Upper lobe of left lung (tissue), 6 donors: Measurements from ENCODE around the gene KCNJ15. TPM values are rescaled to one million over a fixed set of nuclear protein-coding genes. Genes with fewer than 3 reads are reported as not detected.
"Not testable (repeated sequence)": the region's sequence is repeated elsewhere in the genome, so short reads cannot be mapped to it uniquely, and the experiment has no call there.

Experiments
- ATAC-seq, 2 donors: fragments of 200-7000 bp; cut with Tn5 transposase; one replicate each; pipeline ENCODE4 v1.9.1; 2022; ENCODE audit warnings: mild to moderate bottlenecking in 2 of 2, moderate library complexity in 2 of 2; ENCODE audit not compliant: low FRiP score in 2 of 2
- DNase-seq, 2 donors: peaks; one replicate each; pipeline ENCODE4 v3.0.0-alpha.2; 2019 to 2020
- H3K27ac ChIP-seq, 4 donors: fragments of 200-600 bp; sonication (generic); one replicate each; pipeline ENCODE4 v1.5.1; 2016 to 2019
- H3K27me3 ChIP-seq, 4 donors: fragments of 200-600 bp; sonication (generic); one replicate each; pipeline ENCODE4 v1.5.1; 2017 to 2019
- H3K36me3 ChIP-seq, 4 donors: fragments of 200-600 bp; sonication (generic); one replicate each; pipeline ENCODE4 v1.5.1; 2016 to 2019
- H3K4me1 ChIP-seq, 4 donors: fragments of 200-600 bp; sonication (generic); one replicate each; pipeline ENCODE4 v1.5.1; 2018 to 2019
- H3K4me3 ChIP-seq, 4 donors: fragments of 200-600 bp; sonication (generic); one replicate each; pipeline ENCODE4 v1.5.1; 2017 to 2019; ENCODE audit warnings: mild to moderate bottlenecking in 2 of 4, moderate library complexity in 1 of 4
- H3K9me3 ChIP-seq, 4 donors: fragments of 200-600 bp; sonication (generic); one replicate each; pipeline ENCODE4 v1.5.1; 2018 to 2019
- CTCF ChIP-seq, 6 experiments: fragments of 450-650 bp in 4 of 6; fragments of 200-600 bp in 2 of 6; sonication (generic) in 2 of 6; IDR thresholded peaks; one replicate each; pipeline ENCODE4 v1.5.1; 2016 to 2019; ENCODE audit warnings: antibody characterized with exemption in 6 of 6
- EP300 ChIP-seq, 4 donors: sonication (generic); formaldehyde crosslinking; IDR thresholded peaks; one replicate each; pipeline ENCODE4 v1.5.1; 2017; ENCODE audit warnings: antibody characterized with exemption in 4 of 4, control low read depth in 2 of 4
- POLR2A ChIP-seq, 4 donors: fragments of 450-650 bp; IDR thresholded peaks; one replicate each; pipeline ENCODE4 v1.5.1; 2016 to 2017; ENCODE audit warnings: antibody characterized with exemption in 4 of 4, mild to moderate bottlenecking in 2 of 4
- POLR2AphosphoS5 ChIP-seq, 2 donors: sonication (generic); formaldehyde crosslinking; IDR thresholded peaks; one replicate each; pipeline ENCODE4 v1.5.1; 2017; ENCODE audit warnings: antibody characterized with exemption in 2 of 2
- WGBS, 2 donors: methylation state at CpG; one replicate each; pipeline ENCODE4 v1.1.5; 2017 to 2018; 5-methylcytosine and 5-hydroxymethylcytosine counted together
- total RNA-seq, 6 donors: library from RNA; depleted of rRNA in 4 of 6; stranded (reverse); fragments of >200 nt in 4 of 6; gene quantifications; one replicate each; pipeline versions ENCODE4 v1.1.0 to v1.2.1, GENCODE V29; 2016 to 2021
- donor health status: DM: no; HTN: no; CAD: no; lungs with moderate emphysema.
- donor health status: DM: no; HTN: yes; CAD: no; lungs with severe emphysema.

The KCNJ15 gene
- total RNA-seq, 6 donors from 2014 or later = 17.9 to 93.0 (median 48.6) TPM

DNA sequence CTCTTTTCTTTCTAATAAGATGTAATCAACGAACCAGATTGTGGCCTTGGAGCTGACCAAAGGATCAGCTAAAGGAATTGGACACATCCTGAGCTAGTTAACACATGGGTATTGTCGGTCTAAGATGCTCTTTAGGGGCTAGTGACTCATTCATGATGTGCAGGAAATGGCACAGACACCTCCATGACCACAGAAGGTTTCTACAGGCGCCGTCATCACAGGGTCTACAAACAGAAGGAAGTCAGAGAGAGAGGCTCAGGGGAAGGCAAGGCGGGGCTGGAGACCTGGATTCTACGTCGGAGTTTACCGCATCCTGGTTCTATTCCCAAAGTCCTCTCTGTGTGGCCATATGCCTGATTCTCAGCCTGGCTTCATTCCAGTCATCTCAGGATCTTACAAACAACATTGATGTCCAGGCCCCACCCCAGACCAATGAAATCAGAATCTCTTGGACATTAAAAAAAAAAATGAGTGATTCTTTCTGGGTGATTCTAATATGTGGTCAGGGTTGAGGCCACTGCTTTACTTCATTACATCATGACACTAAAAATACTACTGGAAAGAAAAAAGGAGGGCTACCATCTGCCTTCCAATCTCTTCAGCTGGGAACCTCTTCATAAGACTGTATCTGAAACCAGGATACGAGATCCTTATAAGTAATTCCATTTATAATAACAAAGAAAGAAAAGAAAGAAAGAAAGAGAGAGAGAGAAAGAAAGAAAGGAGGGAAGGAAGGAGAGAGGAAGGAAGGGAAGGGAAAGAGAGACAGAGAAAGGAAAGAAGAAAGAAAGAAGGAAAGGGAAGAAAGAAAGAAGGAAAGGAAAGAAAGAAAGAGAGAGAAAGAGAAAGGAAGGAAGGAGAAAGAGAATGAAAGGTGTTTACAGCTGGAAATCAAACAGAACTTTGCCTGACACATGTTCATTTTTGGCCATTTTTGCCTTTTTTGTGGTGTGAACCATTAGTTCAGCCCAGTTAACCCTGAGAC, 11.6 kb upstream of the KCNJ15 start:
- Histone ChIP-seq H3K36me3 (no peaks in the 10 kb centered on the region), H3K27ac (peak overlapping the region in 2 of 4 donors; percentile 5 to 40), H3K4me1 (peaks cover 2 to 31% (median 11%) of the 10 kb centered on the region in 4 donors), H3K27me3 (no peaks in the 10 kb centered on the region), H3K9me3 (no peaks in the 10 kb centered on the region), H3K4me3 (no peak overlapping the region)
- TF ChIP-seq POLR2A (IDR thresholded peaks at IDR 0.05) = no peak
- peak in 1 of 2 donors; percentile 25 for TF ChIP-seq POLR2AphosphoS5 (IDR thresholded peaks at IDR 0.05)
- no peak for TF ChIP-seq CTCF (IDR thresholded peaks at IDR 0.05)
- TF ChIP-seq EP300 (IDR thresholded peaks at IDR 0.05) = no peak
- ATAC-seq (peak in 1 of 2 donors; percentile 92), DNase-seq (peak in 1 of 2 donors; percentile 64)
- 77 to 88% methylated on average over 8 to 9 of the region's 9 CpGs for WGBS, 2 donors

- TF ChIP-seq POLR2A (IDR thresholded peaks at IDR 0.05) (no peak), CTCF (IDR thresholded peaks at IDR 0.05) (no peak), EP300 (IDR thresholded peaks at IDR 0.05) (no peak), POLR2AphosphoS5 (IDR thresholded peaks at IDR 0.05) (no peak)
- H3K4me1 ChIP-seq = peaks cover 2 to 23% (median 8%) of the 10 kb centered on the region in 4 donors
- H3K27ac ChIP-seq = no peak overlapping the region
- H3K36me3 ChIP-seq = no peaks in the 10 kb centered on the region
- no peaks in the 10 kb centered on the region for H3K9me3 ChIP-seq
- no peak for DNase-seq
- no peak overlapping the region for H3K4me3 ChIP-seq
- H3K27me3 ChIP-seq = no peaks in the 10 kb centered on the region
- no peak for ATAC-seq
These were observed 10.3 kb upstream of the KCNJ15 start for GRCh38 chr21:38246511-38246910.

DNA sequence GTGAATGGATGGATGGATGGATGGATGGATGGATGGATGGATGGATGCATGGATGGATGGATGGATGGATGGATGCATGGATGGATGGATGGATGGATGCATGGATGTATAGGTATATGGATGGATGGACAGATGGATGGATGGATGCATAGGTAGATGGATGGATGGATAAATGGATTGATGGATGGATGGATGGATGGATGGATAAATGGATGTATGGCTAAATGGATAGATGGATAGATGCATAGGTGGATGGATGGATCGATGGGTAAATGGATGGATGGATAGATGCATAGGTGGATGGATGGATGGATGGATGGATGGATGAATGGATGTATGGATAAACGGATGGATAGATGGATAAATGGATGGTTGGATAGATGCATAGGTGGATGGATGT, 9.7 kb upstream of the KCNJ15 start:
- not testable (repeated sequence) for H3K4me3 ChIP-seq, H3K27me3 ChIP-seq, H3K27ac ChIP-seq, DNase-seq, H3K9me3 ChIP-seq, H3K36me3 ChIP-seq, ATAC-seq
- WGBS, 2 donors = 81 to 85% methylated on average over 2 of the region's 2 CpGs
- H3K4me1 ChIP-seq = peaks cover 2 to 21% (median 7%) of the 10 kb centered on the region in 4 donors

- Histone ChIP-seq H3K27ac (peak overlapping the region in 1 of 4 donors; percentile 42), H3K4me1 (peaks cover 0 to 21% (median 7%) of the 10 kb centered on the region in 4 donors), H3K9me3 (no peaks in the 10 kb centered on the region), H3K36me3 (no peaks in the 10 kb centered on the region), H3K4me3 (no peak overlapping the region), H3K27me3 (no peaks in the 10 kb centered on the region)
- WGBS, 2 donors = 66 to 75% methylated on average over 4 of the region's 4 CpGs
- ATAC-seq = peak in 1 of 2 donors; percentile 76
- no peak for DNase-seq
- TF ChIP-seq EP300 (IDR thresholded peaks at IDR 0.05) (no peak), POLR2AphosphoS5 (IDR thresholded peaks at IDR 0.05) (no peak), POLR2A (IDR thresholded peaks at IDR 0.05) (no peak), CTCF (IDR thresholded peaks at IDR 0.05) (no peak)
These were observed 8.9 kb upstream of the KCNJ15 start for GRCh38 chr21:38247738-38248510.

DNA sequence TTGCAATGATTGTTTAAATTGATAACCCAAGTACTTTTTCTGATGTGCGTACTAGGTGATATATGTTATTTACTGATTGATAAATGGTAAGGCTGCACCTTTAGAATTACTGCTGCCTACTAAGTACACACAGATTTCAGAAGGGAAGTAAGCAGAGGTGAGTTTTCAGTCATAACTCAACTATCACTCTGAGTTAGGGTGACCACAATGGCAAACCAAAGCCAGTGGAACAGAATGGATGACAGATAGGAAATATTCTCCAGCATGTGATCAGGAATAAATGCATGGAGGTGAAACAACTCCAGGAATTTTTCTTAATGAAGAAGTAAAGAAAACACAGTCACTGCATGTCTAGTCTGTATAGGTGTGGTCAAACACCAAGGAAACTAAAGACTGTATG, 7.5 kb upstream of the KCNJ15 start:
- ATAC-seq = no peak
- Histone ChIP-seq H3K4me1 (peaks cover 0 to 19% (median 7%) of the 10 kb centered on the region in 4 donors), H3K36me3 (no peaks in the 10 kb centered on the region), H3K9me3 (no peaks in the 10 kb centered on the region), H3K27ac (no peak overlapping the region), H3K4me3 (no peak overlapping the region), H3K27me3 (no peaks in the 10 kb centered on the region)
- TF ChIP-seq POLR2AphosphoS5 (IDR thresholded peaks at IDR 0.05) (no peak), POLR2A (IDR thresholded peaks at IDR 0.05) (no peak), CTCF (IDR thresholded peaks at IDR 0.05) (no peak), EP300 (IDR thresholded peaks at IDR 0.05) (no peak)
- no peak for DNase-seq
- 50 to 68% methylated on average over 1 of the region's 1 CpG for WGBS, 2 donors
